Type B pancreatic cell (in vitro differentiated cells): ENCODE results near the gene TMEM181. TPM values are rescaled to one million over a fixed set of nuclear protein-coding genes. Genes with fewer than 3 reads are reported as not detected.

Experiments used
- DNase-seq: peaks from one replicate; pipeline ENCODE4 v3.0.0; 2021; ENCODE audit warnings: mixed read lengths; ENCODE audit not compliant: unreplicated experiment; ENCODE audit errors: extremely low spot score
- H3K27ac Mint-ChIP-seq: 2 replicates; pipeline ENCODE4 v1.8.0; 2021; ENCODE audit warnings: mild to moderate bottlenecking, mixed read lengths
- H3K27me3 Mint-ChIP-seq: 2 replicates; pipeline ENCODE4 v1.8.0; 2021; ENCODE audit warnings: mixed read lengths
- H3K36me3 Mint-ChIP-seq: 2 replicates; pipeline ENCODE4 v1.8.0; 2021; ENCODE audit warnings: mixed read lengths
- H3K4me1 Mint-ChIP-seq: one replicate; pipeline ENCODE4 v1.8.0; 2021; ENCODE audit warnings: mixed read lengths; ENCODE audit not compliant: unreplicated experiment
- H3K4me3 Mint-ChIP-seq: 2 replicates; pipeline ENCODE4 v1.8.0; 2021; ENCODE audit warnings: mild to moderate bottlenecking, mixed read lengths
- H3K9me3 Mint-ChIP-seq: 2 replicates; pipeline ENCODE4 v1.8.0; 2021; ENCODE audit warnings: mixed read lengths
- total RNA-seq: library from RNA; stranded (reverse); gene quantifications from 2 replicates; pipeline ENCODE4 v1.2.1, GENCODE V29; 2021; ENCODE audit warnings: low replicate concordance
- TF ChIP-seq, protein P1 (sequence below): fragments of 200-600 bp; sonication (generic); conservative IDR thresholded peaks from 2 replicates; pipeline ENCODE4 v1.5.0; 2021; ENCODE audit warnings: antibody characterized with exemption, mild to moderate bottlenecking

The TMEM181 gene
- total RNA-seq, 1 donor from 2014 or later, result 26.3 TPM

DNA sequence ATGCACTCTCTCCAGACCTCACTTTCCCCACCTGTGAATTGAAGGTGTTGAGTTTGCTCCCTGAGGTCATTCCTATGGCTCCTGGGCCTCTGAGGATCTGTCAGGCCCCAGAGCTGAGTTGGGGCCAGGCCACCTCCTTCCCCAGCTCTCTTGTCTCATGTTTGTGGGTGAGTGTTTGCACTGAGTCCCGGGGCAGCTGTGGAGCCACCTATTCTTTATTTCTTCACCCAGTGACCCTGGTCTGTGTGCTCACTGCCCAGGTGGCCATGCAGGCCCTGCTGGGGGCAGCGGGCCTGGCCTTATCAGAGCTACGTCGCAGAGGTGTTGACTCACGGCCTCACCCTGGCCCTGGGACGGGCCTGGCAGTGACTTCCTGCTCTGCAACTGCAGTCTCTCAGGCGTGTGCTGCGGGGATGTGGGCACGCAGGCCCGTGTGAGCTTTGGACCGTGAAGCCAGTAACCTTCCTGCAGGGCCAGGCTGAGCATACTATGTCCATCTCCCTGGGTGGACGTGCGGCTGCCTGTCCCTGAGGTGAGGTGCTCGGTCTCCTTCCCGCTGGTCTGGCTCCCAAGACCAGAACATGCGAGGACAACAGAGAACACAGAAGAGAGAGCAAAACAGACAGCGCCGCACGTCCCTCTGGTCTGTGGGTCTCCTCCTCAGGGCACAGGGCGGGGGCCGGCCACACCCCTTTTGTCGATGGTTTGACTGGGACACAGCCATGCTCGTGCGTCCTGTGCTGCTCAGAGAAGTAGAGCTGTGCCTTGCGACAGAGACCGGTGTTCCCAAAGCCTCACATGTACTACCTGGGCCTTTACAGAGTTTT, 12.1 kb downstream of the TMEM181 start:
- Mint-ChIP-seq H3K36me3 (peaks cover 14% of the 10 kb centered on the region), H3K9me3 (peaks cover 1% of the 10 kb centered on the region), H3K27me3 (no peaks in the 10 kb centered on the region), H3K4me1 (peaks cover 23% of the 10 kb centered on the region), H3K27ac (peak overlapping the region; percentile 90), H3K4me3 (peak overlapping the region; percentile 41)
- TF ChIP-seq, protein P1, sequence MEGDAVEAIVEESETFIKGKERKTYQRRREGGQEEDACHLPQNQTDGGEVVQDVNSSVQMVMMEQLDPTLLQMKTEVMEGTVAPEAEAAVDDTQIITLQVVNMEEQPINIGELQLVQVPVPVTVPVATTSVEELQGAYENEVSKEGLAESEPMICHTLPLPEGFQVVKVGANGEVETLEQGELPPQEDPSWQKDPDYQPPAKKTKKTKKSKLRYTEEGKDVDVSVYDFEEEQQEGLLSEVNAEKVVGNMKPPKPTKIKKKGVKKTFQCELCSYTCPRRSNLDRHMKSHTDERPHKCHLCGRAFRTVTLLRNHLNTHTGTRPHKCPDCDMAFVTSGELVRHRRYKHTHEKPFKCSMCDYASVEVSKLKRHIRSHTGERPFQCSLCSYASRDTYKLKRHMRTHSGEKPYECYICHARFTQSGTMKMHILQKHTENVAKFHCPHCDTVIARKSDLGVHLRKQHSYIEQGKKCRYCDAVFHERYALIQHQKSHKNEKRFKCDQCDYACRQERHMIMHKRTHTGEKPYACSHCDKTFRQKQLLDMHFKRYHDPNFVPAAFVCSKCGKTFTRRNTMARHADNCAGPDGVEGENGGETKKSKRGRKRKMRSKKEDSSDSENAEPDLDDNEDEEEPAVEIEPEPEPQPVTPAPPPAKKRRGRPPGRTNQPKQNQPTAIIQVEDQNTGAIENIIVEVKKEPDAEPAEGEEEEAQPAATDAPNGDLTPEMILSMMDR, result no peak
- DNase-seq, result no peak

GRCh38 chr6:158572653-158573541, 13.0 kb downstream of the TMEM181 start:
- H3K4me1 Mint-ChIP-seq, result peaks cover 17% of the 10 kb centered on the region
- DNase-seq, result no peak
- peak overlapping the region; percentile 90 for H3K27ac Mint-ChIP-seq
- TF ChIP-seq, protein P1, result no peak
- no peaks in the 10 kb centered on the region for H3K27me3 Mint-ChIP-seq
- H3K9me3 Mint-ChIP-seq, result peaks cover 6% of the 10 kb centered on the region
- peak overlapping the region; percentile 39 for H3K4me3 Mint-ChIP-seq
- H3K36me3 Mint-ChIP-seq, result peaks cover 18% of the 10 kb centered on the region

GRCh38 chr6:158573542-158573931, 13.6 kb downstream of the TMEM181 start:
- Mint-ChIP-seq H3K27ac (no peak overlapping the region), H3K27me3 (no peaks in the 10 kb centered on the region), H3K36me3 (peaks cover 22% of the 10 kb centered on the region), H3K4me1 (peaks cover 12% of the 10 kb centered on the region), H3K9me3 (peaks cover 6% of the 10 kb centered on the region), H3K4me3 (no peak overlapping the region)
- TF ChIP-seq, protein P1, result no peak
- no peak for DNase-seq

DNA sequence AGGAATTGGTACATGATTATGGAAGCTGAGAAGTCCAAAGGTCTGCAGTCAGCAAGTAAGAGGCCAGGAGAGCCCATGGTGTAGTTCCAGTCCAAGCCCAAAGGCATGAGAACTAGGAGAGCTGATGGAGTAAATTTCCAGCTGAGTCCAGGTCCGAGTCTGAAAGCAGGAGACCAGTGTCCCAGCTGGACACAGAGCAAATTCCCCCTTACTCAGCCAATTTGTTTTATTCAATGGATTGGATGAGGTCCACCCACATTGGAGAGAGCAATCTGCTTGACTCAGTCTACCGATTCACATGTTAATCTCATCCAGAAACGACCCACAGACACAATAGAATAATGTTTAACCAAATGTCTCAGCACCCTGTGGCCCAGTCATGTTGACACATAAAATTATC, 14.9 kb downstream of the TMEM181 start:
- Mint-ChIP-seq H3K4me3 (no peak overlapping the region), H3K36me3 (peaks cover 22% of the 10 kb centered on the region), H3K9me3 (peaks cover 6% of the 10 kb centered on the region), H3K27ac (no peak overlapping the region), H3K4me1 (peaks cover 12% of the 10 kb centered on the region), H3K27me3 (no peaks in the 10 kb centered on the region)
- no peak for DNase-seq
- TF ChIP-seq, protein P1, result no peak

DNA sequence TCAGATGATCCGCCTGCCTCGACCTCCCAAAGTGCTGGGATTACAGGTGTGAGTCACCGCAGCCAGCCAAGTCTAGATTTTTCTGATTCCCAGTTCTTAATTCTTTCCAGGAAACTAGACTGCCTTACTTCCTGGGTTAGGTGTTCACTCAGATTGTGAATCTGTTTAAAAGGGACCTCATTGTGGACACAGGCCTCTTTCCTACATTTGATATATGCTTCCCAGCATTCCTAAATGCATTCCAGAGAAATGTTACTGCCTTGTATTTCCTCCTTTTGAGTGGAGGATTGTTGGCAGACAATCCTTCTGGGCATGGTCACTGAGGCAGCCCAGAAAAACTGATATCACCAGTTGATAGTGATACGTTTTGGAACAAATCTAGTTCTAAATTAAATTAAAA, 15.7 kb downstream of the TMEM181 start:
- no peak overlapping the region for H3K27ac Mint-ChIP-seq
- TF ChIP-seq, protein P1, result no peak
- no peak overlapping the region for H3K4me3 Mint-ChIP-seq

More for the DNA sequence above, 15.7 kb downstream of the TMEM181 start:
- peaks cover 22% of the 10 kb centered on the region for H3K36me3 Mint-ChIP-seq
- peaks cover 6% of the 10 kb centered on the region for H3K9me3 Mint-ChIP-seq
- peaks cover 12% of the 10 kb centered on the region for H3K4me1 Mint-ChIP-seq
- H3K27me3 Mint-ChIP-seq, result no peaks in the 10 kb centered on the region
- DNase-seq, result no peak
